Measurements from ENCODE around the gene OTUB1.

GRCh38 chr11:63985812-63986155, 454 bp upstream of the OTUB1 start:
- TF ChIP-seq, protein P1, sequence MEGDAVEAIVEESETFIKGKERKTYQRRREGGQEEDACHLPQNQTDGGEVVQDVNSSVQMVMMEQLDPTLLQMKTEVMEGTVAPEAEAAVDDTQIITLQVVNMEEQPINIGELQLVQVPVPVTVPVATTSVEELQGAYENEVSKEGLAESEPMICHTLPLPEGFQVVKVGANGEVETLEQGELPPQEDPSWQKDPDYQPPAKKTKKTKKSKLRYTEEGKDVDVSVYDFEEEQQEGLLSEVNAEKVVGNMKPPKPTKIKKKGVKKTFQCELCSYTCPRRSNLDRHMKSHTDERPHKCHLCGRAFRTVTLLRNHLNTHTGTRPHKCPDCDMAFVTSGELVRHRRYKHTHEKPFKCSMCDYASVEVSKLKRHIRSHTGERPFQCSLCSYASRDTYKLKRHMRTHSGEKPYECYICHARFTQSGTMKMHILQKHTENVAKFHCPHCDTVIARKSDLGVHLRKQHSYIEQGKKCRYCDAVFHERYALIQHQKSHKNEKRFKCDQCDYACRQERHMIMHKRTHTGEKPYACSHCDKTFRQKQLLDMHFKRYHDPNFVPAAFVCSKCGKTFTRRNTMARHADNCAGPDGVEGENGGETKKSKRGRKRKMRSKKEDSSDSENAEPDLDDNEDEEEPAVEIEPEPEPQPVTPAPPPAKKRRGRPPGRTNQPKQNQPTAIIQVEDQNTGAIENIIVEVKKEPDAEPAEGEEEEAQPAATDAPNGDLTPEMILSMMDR (IDR thresholded peaks at IDR 0.05): no peak
- no peak for TF ChIP-seq EZH2phosphoT487 (IDR thresholded peaks at IDR 0.05)
- TF ChIP-seq EZH2 (IDR thresholded peaks at IDR 0.05): no peak
